IPS-20b (cell line): ENCODE results near the gene UGT2B28.
"Not testable (repeated sequence)": the region's sequence is repeated elsewhere in the genome, so short reads cannot be mapped to it uniquely, and the experiment has no call there.

Experiments used
- H3K27ac ChIP-seq: one replicate; pipeline ENCODE4 v1.5.1; 2013; ENCODE audit warnings: low read length
- H3K27me3 ChIP-seq: 2 replicates; pipeline ENCODE4 v1.6.1; 2013; ENCODE audit warnings: mild to moderate bottlenecking, low read length, inconsistent platforms; ENCODE audit not compliant: insufficient read depth
- H3K36me3 ChIP-seq: 2 replicates; pipeline ENCODE4 v1.6.1; 2013; ENCODE audit warnings: low read depth, mild to moderate bottlenecking, inconsistent platforms, low read length, moderate library complexity; ENCODE audit not compliant: insufficient read depth
- H3K4me1 ChIP-seq: 2 replicates; pipeline ENCODE4 v1.6.1; 2013; ENCODE audit warnings: mild to moderate bottlenecking, control low read depth, inconsistent platforms, low read length, moderate library complexity; ENCODE audit not compliant: insufficient read depth
- H3K4me3 ChIP-seq: 2 replicates; pipeline ENCODE4 v1.5.1; 2013; ENCODE audit warnings: mild to moderate bottlenecking, low read length, inconsistent platforms
- H3K9ac ChIP-seq: 2 replicates; pipeline ENCODE4 v1.6.1; 2013; ENCODE audit warnings: low read depth, mild to moderate bottlenecking, inconsistent platforms, low read length, moderate library complexity
- H3K9me3 ChIP-seq: 2 replicates; pipeline ENCODE4 v1.6.1; 2013; ENCODE audit warnings: mild to moderate bottlenecking, low read depth, low read length, inconsistent platforms; ENCODE audit not compliant: insufficient read depth

The UGT2B28 gene

GRCh38 chr4:69280081-69280480 is at the start of gene UGT2B28:
Gene UGT2B28, plus strand, starts transcription at chr4:69280475. Its CDS starts 26 bp downstream, at chr4:69280501.
- not testable (repeated sequence) for H3K27ac ChIP-seq, H3K36me3 ChIP-seq, H3K27me3 ChIP-seq, H3K4me3 ChIP-seq, H3K4me1 ChIP-seq, H3K9me3 ChIP-seq, H3K9ac ChIP-seq

GRCh38 chr4:69239092-69239491 is 41.2 kb upstream of the UGT2B28 start:
- no peak overlapping the region for H3K9ac ChIP-seq
- no peaks in the 10 kb centered on the region for H3K27me3 ChIP-seq
- no peaks in the 10 kb centered on the region for H3K36me3 ChIP-seq
- no peak overlapping the region for H3K4me3 ChIP-seq
- H3K27ac ChIP-seq = no peak overlapping the region
- no peaks in the 10 kb centered on the region for H3K9me3 ChIP-seq
- no peaks in the 10 kb centered on the region for H3K4me1 ChIP-seq

GRCh38 chr4:69239557-69240168 is 40.6 kb upstream of the UGT2B28 start:
- H3K27ac ChIP-seq = no peak overlapping the region
- H3K27me3 ChIP-seq = no peaks in the 10 kb centered on the region
- H3K36me3 ChIP-seq = no peaks in the 10 kb centered on the region
- H3K9ac ChIP-seq = no peak overlapping the region
- no peaks in the 10 kb centered on the region for H3K9me3 ChIP-seq
- H3K4me1 ChIP-seq = no peaks in the 10 kb centered on the region
- H3K4me3 ChIP-seq = no peak overlapping the region

GRCh38 chr4:69240787-69241186 is 39.5 kb upstream of the UGT2B28 start:
- not testable (repeated sequence) for H3K4me1 ChIP-seq, H3K9me3 ChIP-seq, H3K9ac ChIP-seq, H3K27ac ChIP-seq, H3K4me3 ChIP-seq, H3K27me3 ChIP-seq, H3K36me3 ChIP-seq

GRCh38 chr4:69241746-69242145 is 38.5 kb upstream of the UGT2B28 start:
- H3K4me1 ChIP-seq, H3K9me3 ChIP-seq, H3K27ac ChIP-seq, H3K27me3 ChIP-seq, H3K36me3 ChIP-seq, H3K9ac ChIP-seq, H3K4me3 ChIP-seq: not testable (repeated sequence)

- not testable (repeated sequence) for H3K9ac ChIP-seq, H3K27ac ChIP-seq, H3K9me3 ChIP-seq, H3K27me3 ChIP-seq, H3K4me3 ChIP-seq, H3K4me1 ChIP-seq, H3K36me3 ChIP-seq
Measured at GRCh38 chr4:69242562-69243240, 37.6 kb upstream of the UGT2B28 start.

GRCh38 chr4:69250884-69251283 is 29.4 kb upstream of the UGT2B28 start:
- not testable (repeated sequence) for H3K36me3 ChIP-seq

GRCh38 chr4:69253147-69253772 is 27.0 kb upstream of the UGT2B28 start:
- not testable (repeated sequence) for H3K9ac ChIP-seq, H3K9me3 ChIP-seq, H3K27me3 ChIP-seq, H3K36me3 ChIP-seq, H3K27ac ChIP-seq, H3K4me3 ChIP-seq, H3K4me1 ChIP-seq

More at GRCh38 chr4:69250884-69251283, 29.4 kb upstream of the UGT2B28 start:
- not testable (repeated sequence) for H3K27me3 ChIP-seq, H3K4me3 ChIP-seq, H3K9ac ChIP-seq, H3K9me3 ChIP-seq, H3K4me1 ChIP-seq, H3K27ac ChIP-seq

- not testable (repeated sequence) for H3K36me3 ChIP-seq, H3K4me3 ChIP-seq, H3K27me3 ChIP-seq, H3K4me1 ChIP-seq, H3K9ac ChIP-seq, H3K27ac ChIP-seq, H3K9me3 ChIP-seq
Measured at GRCh38 chr4:69268612-69269011, 11.7 kb upstream of the UGT2B28 start.

GRCh38 chr4:69296356-69296755 is 16.1 kb downstream of the UGT2B28 start:
- H3K36me3 ChIP-seq, H3K9me3 ChIP-seq, H3K27me3 ChIP-seq, H3K9ac ChIP-seq, H3K4me3 ChIP-seq, H3K27ac ChIP-seq, H3K4me1 ChIP-seq: not testable (repeated sequence)

- H3K9ac ChIP-seq, H3K36me3 ChIP-seq, H3K4me3 ChIP-seq, H3K27ac ChIP-seq, H3K9me3 ChIP-seq, H3K4me1 ChIP-seq, H3K27me3 ChIP-seq: not testable (repeated sequence)
Measured at GRCh38 chr4:69308426-69309033, 28.3 kb downstream of the UGT2B28 start.

GRCh38 chr4:69309549-69310076 is 29.3 kb downstream of the UGT2B28 start:
- not testable (repeated sequence) for H3K27ac ChIP-seq, H3K36me3 ChIP-seq, H3K4me3 ChIP-seq

More at GRCh38 chr4:69309549-69310076, 29.3 kb downstream of the UGT2B28 start:
- not testable (repeated sequence) for H3K9me3 ChIP-seq, H3K27me3 ChIP-seq, H3K9ac ChIP-seq, H3K4me1 ChIP-seq
